Panc1 (cell line): ENCODE data around the gene HIGD1A. TPM values are rescaled to one million over a fixed set of nuclear protein-coding genes. Genes with fewer than 3 reads are reported as not detected.

ENCODE experiments used
- ATAC-seq: fragments of 200-7000 bp; cut with Tn5 transposase; 2 replicates; pipeline ENCODE4 v1.9.1; 2020; ENCODE audit warnings: mild to moderate bottlenecking, moderate library complexity
- BruUV-seq: library from RNA; stranded (reverse); fragments of 400-500 nt; replicated peaks from 2 replicates; lab custom pipeline; 2021; lab: Mats Ljungman, UMichigan
- CTCF ChIA-PET: fragments of 300-600 bp; sonication (Branson Sonifier 250); formaldehyde crosslinking; loops from one replicate; lab custom pipeline; 2022; ENCODE audit warnings: antibody characterized with exemption; lab: Charles Lee
- POLR2A ChIA-PET: fragments of 300-600 bp; sonication (Branson Sonifier 250); formaldehyde crosslinking; loops from one replicate; lab custom pipeline; 2022; ENCODE audit warnings: antibody characterized with exemption; lab: Charles Lee
- DNase-seq: peaks from one replicate; pipeline ENCODE4 v3.0.0-alpha.2; 2010; ENCODE audit warnings: low read depth, low spot score
- H3K27ac ChIP-seq: 2 replicates; pipeline ENCODE4 v1.5.1; 2011; ENCODE audit warnings: mild to moderate bottlenecking, low read length, inconsistent platforms
- H3K27me3 ChIP-seq: fragments of 200-500 bp; sonication (Bioruptor generic); 2 replicates; pipeline ENCODE4 v1.6.0; 2014; ENCODE audit warnings: low read length, inconsistent platforms; ENCODE audit not compliant: control insufficient read depth, insufficient read depth
- H3K36me3 ChIP-seq: fragments of 200-500 bp; sonication (Bioruptor generic); 2 replicates; pipeline ENCODE4 v1.5.1; 2014; ENCODE audit warnings: inconsistent platforms, mild to moderate bottlenecking, low read length, moderate library complexity; ENCODE audit not compliant: control insufficient read depth, insufficient read depth
- H3K4me1 ChIP-seq: 2 replicates; pipeline ENCODE4 v1.5.1; 2011; ENCODE audit warnings: inconsistent platforms, mild to moderate bottlenecking, low read length, moderate library complexity; ENCODE audit not compliant: control insufficient read depth, insufficient read depth
- H3K4me3 ChIP-seq, 2 experiments: 2 replicates each; pipeline ENCODE4 v1.5.1; 2011 to 2012; ENCODE audit warnings: low read depth in 2 of 2, low read length in 2 of 2, mild to moderate bottlenecking in 2 of 2, inconsistent platforms in 1 of 2, moderate library complexity in 1 of 2
- H3K9me3 ChIP-seq: fragments of 200-500 bp; sonication (Bioruptor generic); 2 replicates; pipeline ENCODE4 v1.5.1; 2014; ENCODE audit warnings: low read depth, mild to moderate bottlenecking, inconsistent platforms, low read length, moderate library complexity; ENCODE audit not compliant: control insufficient read depth, insufficient read depth
- CTCF ChIP-seq: fragments of 450-650 bp; IDR thresholded peaks from 2 replicates; pipeline ENCODE4 v1.5.1; 2017; ENCODE audit warnings: mild to moderate bottlenecking
- POLR2AphosphoS5 ChIP-seq: IDR thresholded peaks from 2 replicates; pipeline ENCODE4 v1.6.1; 2012; ENCODE audit warnings: mild to moderate bottlenecking, low read depth, low read length, moderate library complexity
- REST ChIP-seq, 2 experiments: IDR thresholded peaks; 2 replicates each; pipeline ENCODE4 v1.6.1; 2011 to 2012; ENCODE audit warnings: low read depth in 2 of 2, control low read depth in 1 of 2, low read length in 1 of 2, mild to moderate bottlenecking in 1 of 2, moderate library complexity in 1 of 2; ENCODE audit not compliant: insufficient read depth in 1 of 2
- SIN3A ChIP-seq: IDR thresholded peaks from 2 replicates; pipeline ENCODE4 v1.6.1; 2012; ENCODE audit warnings: low read depth, mild to moderate bottlenecking, low read length, moderate library complexity, borderline replicate concordance; ENCODE audit not compliant: insufficient read depth
- TCF7L2 ChIP-seq: IDR thresholded peaks from 2 replicates; pipeline ENCODE4 v1.6.1; 2011; ENCODE audit warnings: mild to moderate bottlenecking, low read depth, low read length, inconsistent platforms
- in situ Hi-C: cut with HindIII; loops from 2 replicates; pipeline ENCODE4 v1.10.0; 2016; ENCODE audit warnings: low sequenced_read_pairs, low pct_unique_long_range_greater_than_20kb
- intact Hi-C: fragments of 100-400 bp; cut with micrococcal nuclease; formaldehyde crosslinking; loops from one replicate; pipeline ENCODE4 v1.10.0; 2022; ENCODE audit not compliant: unreplicated experiment
- total RNA-seq: library from RNA; stranded (reverse); gene quantifications from one replicate; pipeline ENCODE4 v1.2.1, GENCODE V29; 2021; ENCODE audit not compliant: unreplicated experiment

HIGD1A gene
- total RNA-seq, 1 experiment from 2014 or later, result 74.6 TPM

- intact Hi-C loops (no loop called here), in situ Hi-C loops (no loop called here)
- no peak for ATAC-seq
- Histone ChIP-seq H3K27ac (no peak overlapping the region), H3K4me3 (no peak overlapping the region), H3K4me1 (no peaks in the 10 kb centered on the region), H3K9me3 (no peaks in the 10 kb centered on the region), H3K36me3 (no peaks in the 10 kb centered on the region), H3K27me3 (no peaks in the 10 kb centered on the region; the same call in 1 of the 2 replicates)
- POLR2A ChIA-PET, result no interaction called here
- no peak for DNase-seq
- no peak for TF ChIP-seq POLR2AphosphoS5
- TF ChIP-seq SIN3A, result no peak
- TF ChIP-seq TCF7L2, result no peak
- no peak for TF ChIP-seq CTCF
- TF ChIP-seq REST (IDR thresholded peaks at IDR 0.05; ENCODE audit: insufficient read depth in 1 of 2, low read depth in 2 of 2, low read length in 1 of 2), result no peak
- CTCF ChIA-PET, result interaction anchor here (0.7 to 1.2 kb wide), 3 partner anchors 51 to 328 kb away, joined by 4 to 5 read pairs (median 4); partner anchors contain the start of gene VIPR1
- BruUV-seq, result no TSS peak
These were observed 26.4 kb upstream of the HIGD1A start for GRCh38 chr3:42830437-42831320.

GRCh38 chr3:42829628-42830436, 25.5 kb upstream of the HIGD1A start:
- no peak for TF ChIP-seq REST (IDR thresholded peaks at IDR 0.05; ENCODE audit: insufficient read depth in 1 of 2, low read depth in 2 of 2, low read length in 1 of 2)
- TF ChIP-seq TCF7L2, result no peak
- no peak for TF ChIP-seq SIN3A
- no peak for TF ChIP-seq POLR2AphosphoS5
- no peak; the same call in 1 of the 2 replicates for TF ChIP-seq CTCF
- ChIA-PET CTCF (interaction anchor here (0.7 kb wide), 2 partner anchors 58 to 327 kb away, joined by 4 to 5 read pairs; partner anchors contain the start of gene VIPR1), POLR2A (no interaction called here)
- no peak overlapping the region for H3K27ac ChIP-seq
- intact Hi-C loops, result no loop called here
- no peak overlapping the region for H3K4me3 ChIP-seq
- DNase-seq (no peak), ATAC-seq (no peak)
- in situ Hi-C loops, result no loop called here
- H3K27me3 ChIP-seq, result no peaks in the 10 kb centered on the region; the same call in 1 of the 2 replicates
- H3K4me1 ChIP-seq, result no peaks in the 10 kb centered on the region
- H3K9me3 ChIP-seq, result no peaks in the 10 kb centered on the region
- no TSS peak for BruUV-seq
- no peaks in the 10 kb centered on the region for H3K36me3 ChIP-seq
